B cell (primary cell): ENCODE data around the gene CHTF8. TPM values are rescaled to one million over a fixed set of nuclear protein-coding genes. Genes with fewer than 3 reads are reported as not detected.

Experiments
- ATAC-seq: fragments of 200-7000 bp; cut with Tn5 transposase; one replicate; pipeline ENCODE4 v1.10.0; 2021; ENCODE audit warnings: low read depth, mild to moderate bottlenecking, moderate number of reproducible peaks, moderate library complexity
- CTCF ChIA-PET: fragments of 350-600 bp; sonication (Branson Sonifier 250); formaldehyde crosslinking; loops from one replicate; lab custom pipeline; 2021; ENCODE audit warnings: antibody characterized with exemption, inconsistent platforms; lab: Charles Lee
- POLR2A ChIA-PET: fragments of 350-600 bp; sonication (Branson Sonifier 250); formaldehyde crosslinking; loops from one replicate; lab custom pipeline; 2021; ENCODE audit warnings: antibody characterized with exemption; lab: Charles Lee
- DNase-seq: peaks from one replicate; pipeline ENCODE4 v3.0.0; 2013
- H2AFZ ChIP-seq: 2 replicates; pipeline ENCODE4 v1.6.1; 2012; ENCODE audit warnings: mild to moderate bottlenecking, low read depth, low read length; ENCODE audit not compliant: insufficient read depth, poor library complexity, severe bottlenecking
- H3K27ac ChIP-seq, 2 donors: 1 replicate in 1 of 2; 2 replicates in 1 of 2; pipeline ENCODE4 v1.5.1; 2012 to 2013; ENCODE audit warnings: low read length in 2 of 2, mild to moderate bottlenecking in 2 of 2, moderate library complexity in 1 of 2
- H3K27me3 ChIP-seq, 4 experiments: fragments of 200-600 bp in 1 of 4; sonication (generic) in 1 of 4; replicated peaks in 1 of 4; 1 replicate in 2 of 4; 2 replicates in 2 of 4; pipeline versions ENCODE4 v1.6.1 to v1.7.0; 2013 to 2016; ENCODE audit warnings: low read length in 3 of 4, mild to moderate bottlenecking in 2 of 4, mixed read lengths in 1 of 4, moderate library complexity in 1 of 4; ENCODE audit not compliant: insufficient read depth in 4 of 4, control insufficient read depth in 3 of 4; ENCODE audit errors: control extremely low read depth in 1 of 4
- H3K36me3 ChIP-seq, 2 experiments: replicated peaks in 1 of 2; 1 replicate in 1 of 2; 2 replicates in 1 of 2; pipeline versions ENCODE4 v1.6.1 to v1.7.1; 2013; ENCODE audit warnings: low read length in 1 of 2; ENCODE audit not compliant: insufficient read depth in 2 of 2, control insufficient read depth in 1 of 2; ENCODE audit errors: control extremely low read depth in 1 of 2, extremely low read depth in 1 of 2
- H3K4me1 ChIP-seq, 2 donors: fragments of 200-600 bp in 1 of 2; sonication (generic) in 1 of 2; 1 replicate in 1 of 2; 2 replicates in 1 of 2; pipeline versions ENCODE4 v1.5.1 to v1.6.1; 2013 to 2017; ENCODE audit warnings: low read length in 2 of 2; ENCODE audit not compliant: control insufficient read depth in 2 of 2, insufficient read depth in 2 of 2
- H3K4me2 ChIP-seq: replicated peaks from 2 replicates; pipeline ENCODE3; 2012; ENCODE audit warnings: mild to moderate bottlenecking, low read depth, low read length; ENCODE audit not compliant: poor library complexity, severe bottlenecking
- H3K4me3 ChIP-seq, 5 experiments: fragments of 200-600 bp in 1 of 5; sonication (generic) in 1 of 5; 1 replicate in 3 of 5; 2 replicates in 2 of 5; pipeline versions ENCODE4 v1.5.1 to v1.7.0; 2011 to 2016; ENCODE audit warnings: low read length in 4 of 5, mild to moderate bottlenecking in 4 of 5, low read depth in 2 of 5, control low read depth in 1 of 5, moderate library complexity in 1 of 5; ENCODE audit not compliant: insufficient read depth in 1 of 5; ENCODE audit errors: control extremely low read depth in 1 of 5, extremely low read depth in 1 of 5
- H3K79me2 ChIP-seq: fragments of 200-600 bp; sonication (generic); one replicate; pipeline ENCODE4 v1.6.0; 2016; ENCODE audit warnings: low read length; ENCODE audit not compliant: control insufficient read depth, insufficient read depth
- H3K9ac ChIP-seq: fragments of 200-600 bp; sonication (generic); 2 replicates; pipeline ENCODE4 v1.6.1; 2017; ENCODE audit warnings: mild to moderate bottlenecking, low read length, moderate library complexity
- H3K9me3 ChIP-seq, 3 donors: one replicate each; pipeline versions ENCODE4 v1.6.1 to v1.7.1; 2013; ENCODE audit warnings: low read length in 2 of 3; ENCODE audit not compliant: control insufficient read depth in 2 of 3, insufficient read depth in 1 of 3; ENCODE audit errors: control extremely low read depth in 1 of 3
- H4K20me1 ChIP-seq: 2 replicates; pipeline ENCODE4 v1.6.0; 2012; ENCODE audit warnings: mild to moderate bottlenecking, low read length; ENCODE audit not compliant: insufficient read depth, control insufficient read depth, poor library complexity, severe bottlenecking
- H3K27ac Mint-ChIP-seq: one replicate; pipeline ENCODE4 v1.8.0; 2021; ENCODE audit warnings: mixed read lengths
- H3K27me3 Mint-ChIP-seq: one replicate; pipeline ENCODE4 v1.8.0; 2021; ENCODE audit warnings: mixed read lengths
- H3K4me1 Mint-ChIP-seq: one replicate; pipeline ENCODE4 v1.8.0; 2021; ENCODE audit warnings: mixed read lengths
- H3K4me3 Mint-ChIP-seq: one replicate; pipeline ENCODE4 v1.8.0; 2021; ENCODE audit warnings: mixed read lengths
- H3K9me3 Mint-ChIP-seq: one replicate; pipeline ENCODE4 v1.8.0; 2022; ENCODE audit warnings: mixed read lengths; ENCODE audit not compliant: insufficient read depth
- CTCF ChIP-seq: fragments of 200-600 bp; IDR thresholded peaks from one replicate; pipeline ENCODE4 v1.8.0; 2022; ENCODE audit warnings: antibody characterized with exemption, mild to moderate bottlenecking
- EZH2 ChIP-seq: IDR thresholded peaks from 2 replicates; pipeline ENCODE4 v1.6.1; 2012; ENCODE audit warnings: borderline replicate concordance, low read depth, mild to moderate bottlenecking, moderate library complexity, low read length; ENCODE audit not compliant: insufficient read depth, poor library complexity, severe bottlenecking
- WGBS: methylation state at CpG from one replicate; pipeline ENCODE4 v1.1.5; 2013; ENCODE audit warnings: missing lambda C conversion rate; ENCODE audit not compliant: insufficient coverage; 5-methylcytosine and 5-hydroxymethylcytosine counted together
- intact Hi-C: fragments of 100-400 bp; cut with micrococcal nuclease; formaldehyde crosslinking; loops from one replicate; pipeline ENCODE4 v1.10.0; 2022
- polyA plus RNA-seq: library from polyadenylated mRNA; depleted of rRNA; stranded (reverse); fragments of >200 nt; gene quantifications from 2 replicates; pipeline ENCODE4 v1.2.3, GENCODE V29; 2012
- total RNA-seq, 2 donors: library from RNA; stranded (reverse); fragments of 120-200 nt in 1 of 2; gene quantifications; 1 replicate in 1 of 2; 2 replicates in 1 of 2; pipeline versions ENCODE4 v1.2.3 to v1.2.4, GENCODE V29; 2013 to 2022

Gene CHTF8
- total and polyA plus RNA-seq, 2 donors (not counting 1 experiment from before 2014, with no cell fraction given), result 65.0 to 112 TPM

DNA sequence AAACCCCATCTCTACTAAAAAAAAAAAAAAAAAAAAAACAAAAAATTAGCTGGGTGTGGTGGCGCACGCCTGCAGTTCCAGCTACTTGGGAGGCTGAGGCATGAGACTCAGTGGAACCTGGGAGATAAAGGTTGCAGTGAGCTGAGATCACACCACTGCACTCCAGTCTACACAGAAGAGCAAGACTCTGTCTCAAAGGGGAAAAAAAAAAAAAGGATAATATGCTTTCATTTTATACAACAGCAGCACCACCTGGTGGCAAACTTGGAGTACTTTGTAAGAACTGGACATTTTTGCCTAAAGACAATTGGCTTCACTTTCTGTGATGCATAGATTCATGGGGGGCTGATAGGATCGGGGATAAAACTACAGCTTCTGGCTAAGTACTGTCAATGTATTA lies 8.5 kb downstream of the CHTF8 start:
- Histone ChIP-seq H3K79me2 (peaks cover 69% of the 10 kb centered on the region), H4K20me1 (peaks cover 72% of the 10 kb centered on the region)
- POLR2A ChIA-PET, result no interaction called here

More for the DNA sequence above, 8.5 kb downstream of the CHTF8 start:
- Mint-ChIP-seq H3K27me3 (no peaks in the 10 kb centered on the region), H3K4me3 (no peak overlapping the region), H3K27ac (no peak overlapping the region), H3K4me1 (peaks cover 14% of the 10 kb centered on the region), H3K9me3 (no peaks in the 10 kb centered on the region)
- TF ChIP-seq EZH2 (no peak), CTCF (peak; percentile 81)
- Histone ChIP-seq H3K36me3 (peaks cover 6 to 26% of the 10 kb centered on the region in 2 experiments), H3K4me2 (no peak overlapping the region), H3K27ac (no peak overlapping the region), H3K9me3 (no peaks in the 10 kb centered on the region), H3K4me3 (no peak overlapping the region), H2AFZ (no peak overlapping the region), H3K9ac (no peak overlapping the region), H3K4me1 (no peaks in the 10 kb centered on the region), H3K27me3 (no peaks in the 10 kb centered on the region)
- ATAC-seq (peak; percentile 70), DNase-seq (peak; percentile 77)
- intact Hi-C loops, result loop anchor here (1.0 to 2.0 kb wide), 3 partner anchors 277 to 533 kb away; no protein-coding TSS in a partner anchor
- CTCF ChIA-PET, result interaction anchor here (0.6 to 6.4 kb wide), 28 partner anchors 8 to 995 kb away, joined by 3 to 83 read pairs (median 4); partner anchors contain the start of genes CHTF8, HAS3 and UTP4
- WGBS, result 80% methylated on average over 1 of the region's 3 CpGs
